ENCODE data around the gene CNP. TPM values are rescaled to one million over a fixed set of nuclear protein-coding genes. Genes with fewer than 3 reads are reported as not detected.

The CNP gene
- total and polyA plus RNA-seq, 2 of the 8 experiments (the other 6 are each of a cell fraction or from before 2014, with no cell fraction given) = 21.9 to 60.6 TPM

DNA sequence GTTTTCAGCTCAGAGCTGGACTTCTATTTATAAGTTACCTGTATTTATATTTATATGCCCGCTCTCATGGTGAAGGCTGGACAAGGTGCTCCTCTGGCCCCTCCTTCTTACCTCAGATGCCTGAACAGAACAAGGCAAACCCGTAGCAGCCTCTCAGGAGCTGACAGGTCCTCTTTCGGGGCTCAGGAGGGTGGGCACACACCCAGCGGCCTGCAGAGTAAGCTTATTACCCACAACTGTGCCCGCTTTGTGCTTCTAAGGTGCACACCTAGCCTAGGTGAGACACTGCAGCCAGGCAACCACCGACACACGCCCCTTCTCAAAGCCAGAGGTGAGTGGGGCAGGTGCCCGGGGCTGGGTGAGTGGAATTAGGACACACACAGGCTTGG is 58.6 kb downstream of the CNP start (continued):
- TF ChIP-seq, protein P1, sequence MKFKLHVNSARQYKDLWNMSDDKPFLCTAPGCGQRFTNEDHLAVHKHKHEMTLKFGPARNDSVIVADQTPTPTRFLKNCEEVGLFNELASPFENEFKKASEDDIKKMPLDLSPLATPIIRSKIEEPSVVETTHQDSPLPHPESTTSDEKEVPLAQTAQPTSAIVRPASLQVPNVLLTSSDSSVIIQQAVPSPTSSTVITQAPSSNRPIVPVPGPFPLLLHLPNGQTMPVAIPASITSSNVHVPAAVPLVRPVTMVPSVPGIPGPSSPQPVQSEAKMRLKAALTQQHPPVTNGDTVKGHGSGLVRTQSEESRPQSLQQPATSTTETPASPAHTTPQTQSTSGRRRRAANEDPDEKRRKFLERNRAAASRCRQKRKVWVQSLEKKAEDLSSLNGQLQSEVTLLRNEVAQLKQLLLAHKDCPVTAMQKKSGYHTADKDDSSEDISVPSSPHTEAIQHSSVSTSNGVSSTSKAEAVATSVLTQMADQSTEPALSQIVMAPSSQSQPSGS (IDR thresholded peaks at IDR 0.05; ENCODE audit: low read length) = no peak
- no peak for TF ChIP-seq SIN3A (conservative IDR thresholded peaks at IDR 0.05 in 1 of 2, IDR thresholded peaks at IDR 0.05 in 1 of 2; ENCODE audit: low read depth in 1 of 2, low read length in 2 of 2)
- TF ChIP-seq HDAC6 (IDR thresholded peaks at IDR 0.05; ENCODE audit: low read depth, low read length) = no peak
- TF ChIP-seq BACH1 (IDR thresholded peaks at IDR 0.05; ENCODE audit: low read length) = no peak
- TF ChIP-seq EZH2 (IDR thresholded peaks at IDR 0.05; ENCODE audit: low read depth, low read length, severe bottlenecking) = no peak
- TF ChIP-seq SP2 (IDR thresholded peaks at IDR 0.05; ENCODE audit: low read length) = no peak
- no peak for TF ChIP-seq CTBP2 (IDR thresholded peaks at IDR 0.05; ENCODE audit: borderline replicate concordance, insufficient read depth, insufficient read length, low read length)
- TF ChIP-seq, protein P2, sequence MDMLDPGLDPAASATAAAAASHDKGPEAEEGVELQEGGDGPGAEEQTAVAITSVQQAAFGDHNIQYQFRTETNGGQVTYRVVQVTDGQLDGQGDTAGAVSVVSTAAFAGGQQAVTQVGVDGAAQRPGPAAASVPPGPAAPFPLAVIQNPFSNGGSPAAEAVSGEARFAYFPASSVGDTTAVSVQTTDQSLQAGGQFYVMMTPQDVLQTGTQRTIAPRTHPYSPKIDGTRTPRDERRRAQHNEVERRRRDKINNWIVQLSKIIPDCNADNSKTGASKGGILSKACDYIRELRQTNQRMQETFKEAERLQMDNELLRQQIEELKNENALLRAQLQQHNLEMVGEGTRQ (IDR thresholded peaks at IDR 0.05; ENCODE audit: low read length) = no peak

Measured in H1 (cell line).